Cardiac fibroblast (primary cell): ENCODE measurements around the gene KRTAP3-1.
"Not testable (repeated sequence)": the region's sequence is repeated elsewhere in the genome, so short reads cannot be mapped to it uniquely, and the experiment has no call there.

Experiments used
- DNase-seq, 2 donors: peaks; one replicate each; pipeline versions ENCODE4 v3.0.0 to v3.0.0-alpha.2; 2010; ENCODE audit warnings: low read depth in 2 of 2
- H3K4me3 ChIP-seq, 2 donors: replicated peaks in 1 of 2; 1 replicate in 1 of 2; 2 replicates in 1 of 2; pipeline ENCODE4 v1.5.1; 2011; ENCODE audit warnings: low read depth in 2 of 2, low read length in 2 of 2, mild to moderate bottlenecking in 2 of 2, moderate library complexity in 1 of 2
- CTCF ChIP-seq: IDR thresholded peaks from one replicate; pipeline ENCODE4 v1.5.1; 2011; ENCODE audit warnings: low read depth, mild to moderate bottlenecking, low read length, inconsistent platforms

The KRTAP3-1 gene

GRCh38 chr17:41002814-41003213, 6.1 kb downstream of the KRTAP3-1 start:
- TF ChIP-seq CTCF: no peak
- DNase-seq: peak in 1 of 2 donors; percentile 16

GRCh38 chr17:41001795-41002194, 7.1 kb downstream of the KRTAP3-1 start:
- no peak for DNase-seq
- no peak overlapping the region for H3K4me3 ChIP-seq
- no peak for TF ChIP-seq CTCF

More at GRCh38 chr17:41002814-41003213, 6.1 kb downstream of the KRTAP3-1 start:
- H3K4me3 ChIP-seq: no peak overlapping the region

GRCh38 chr17:40999563-40999962, 9.4 kb downstream of the KRTAP3-1 start, which contains the start of gene KRTAP3-2:
Gene KRTAP3-2 (minus strand): TSS chr17:40999906. CDS start chr17:40999853, 53 bp downstream.
- H3K4me3 ChIP-seq, DNase-seq: not testable (repeated sequence)

- no peak overlapping the region for H3K4me3 ChIP-seq
- TF ChIP-seq CTCF: no peak
- no peak for DNase-seq
These were observed 11.6 kb downstream of the KRTAP3-1 start for GRCh38 chr17:40997361-40997760.

- H3K4me3 ChIP-seq: no peak overlapping the region
- no peak for DNase-seq
- no peak for TF ChIP-seq CTCF
These were observed 12.1 kb downstream of the KRTAP3-1 start for GRCh38 chr17:40996829-40997228.

GRCh38 chr17:40995116-40995515, 13.8 kb downstream of the KRTAP3-1 start:
- DNase-seq: no peak
- TF ChIP-seq CTCF: no peak
- no peak overlapping the region for H3K4me3 ChIP-seq

- no peak for TF ChIP-seq CTCF
- H3K4me3 ChIP-seq: no peak within 1 kb of the TSS
- no peak for DNase-seq
These were observed 15.1 kb downstream of the KRTAP3-1 start, which contains the start of gene KRTAP3-3 for GRCh38 chr17:40993839-40994238. Gene KRTAP3-3 (minus strand): TSS chr17:40994164. CDS start chr17:40994097, 67 bp downstream.
